ENCODE measurements around the gene NCL.

GRCh38 chr2:231411237-231411636, 53.0 kb downstream of the NCL start:
- no peak for TF ChIP-seq CTCF (IDR thresholded peaks at IDR 0.05)
- no peak for TF ChIP-seq POLR2A (IDR thresholded peaks at IDR 0.05)
- TF ChIP-seq POLR2AphosphoS5 (IDR thresholded peaks at IDR 0.05; ENCODE audit: insufficient read depth in 1 of 2, low read depth in 1 of 2) = no peak
